CD14-positive monocyte (primary cell): ENCODE results near the gene TTC39A. TPM values are rescaled to one million over a fixed set of nuclear protein-coding genes. Genes with fewer than 3 reads are reported as not detected.
A peak's percentile ranks its signal among the peaks of the same experiment; 100 is the strongest.

Source experiments
- DNase-seq, 3 donors: peaks; one replicate each; pipeline ENCODE4 v3.0.0-alpha.2; 2011 to 2022
- H2AFZ ChIP-seq: 2 replicates; pipeline ENCODE4 v1.6.0; 2012; ENCODE audit warnings: mild to moderate bottlenecking, low read depth, low read length, inconsistent platforms; ENCODE audit not compliant: insufficient read depth, poor library complexity, severe bottlenecking
- H3K27ac ChIP-seq, 2 donors: 1 replicate in 1 of 2; 2 replicates in 1 of 2; pipeline ENCODE4 v1.5.1; 2012 to 2013; ENCODE audit warnings: low read length in 2 of 2, control low read depth in 1 of 2, inconsistent platforms in 1 of 2, low read depth in 1 of 2, mild to moderate bottlenecking in 1 of 2
- H3K27me3 ChIP-seq, 2 donors: one replicate each; pipeline versions ENCODE4 v1.6.0 to v1.6.1; 2011 to 2013; ENCODE audit warnings: low read length in 2 of 2; ENCODE audit not compliant: control insufficient read depth in 2 of 2, insufficient read depth in 2 of 2
- H3K36me3 ChIP-seq, 2 donors: replicated peaks in 1 of 2; 1 replicate in 1 of 2; 2 replicates in 1 of 2; pipeline versions ENCODE4 v1.5.1 to v1.6.1; 2012 to 2013; ENCODE audit warnings: low read length in 2 of 2, control low read depth in 1 of 2, inconsistent platforms in 1 of 2, mild to moderate bottlenecking in 1 of 2; ENCODE audit not compliant: insufficient read depth in 2 of 2, control insufficient read depth in 1 of 2
- H3K4me1 ChIP-seq, 2 donors: 1 replicate in 1 of 2; 2 replicates in 1 of 2; pipeline versions ENCODE4 v1.5.1 to v1.6.1; 2012 to 2013; ENCODE audit warnings: low read length in 2 of 2, control low read depth in 1 of 2, inconsistent platforms in 1 of 2, mild to moderate bottlenecking in 1 of 2, moderate library complexity in 1 of 2; ENCODE audit not compliant: insufficient read depth in 2 of 2, control insufficient read depth in 1 of 2
- H3K4me2 ChIP-seq: replicated peaks from 2 replicates; pipeline ENCODE3; 2012; ENCODE audit warnings: low read length, moderate library complexity, mild to moderate bottlenecking; ENCODE audit not compliant: poor library complexity, severe bottlenecking; ENCODE audit errors: extremely low read depth
- H3K4me3 ChIP-seq, 3 experiments: fragments of 200-600 bp in 1 of 3; sonication (generic) in 1 of 3; replicated peaks in 1 of 3; 1 replicate in 2 of 3; 2 replicates in 1 of 3; pipeline ENCODE4 v1.5.1; 2011 to 2013; ENCODE audit warnings: low read length in 3 of 3, mild to moderate bottlenecking in 3 of 3, control low read depth in 2 of 3, low read depth in 2 of 3, inconsistent platforms in 1 of 3, moderate library complexity in 1 of 3
- H3K79me2 ChIP-seq: 2 replicates; pipeline ENCODE4 v1.6.0; 2012; ENCODE audit warnings: mild to moderate bottlenecking, control low read depth, inconsistent platforms, low read length, moderate library complexity; ENCODE audit not compliant: insufficient read depth
- H3K9ac ChIP-seq: 2 replicates; pipeline ENCODE4 v1.6.0; 2017; ENCODE audit warnings: low read length, mild to moderate bottlenecking; ENCODE audit not compliant: insufficient read depth, poor library complexity, severe bottlenecking
- H3K9me3 ChIP-seq, 2 donors: replicated peaks in 1 of 2; 1 replicate in 1 of 2; 2 replicates in 1 of 2; pipeline versions ENCODE4 v1.5.1 to v1.6.1; 2012 to 2013; ENCODE audit warnings: low read length in 2 of 2, control low read depth in 1 of 2; ENCODE audit not compliant: control insufficient read depth in 1 of 2, insufficient read depth in 1 of 2
- H4K20me1 ChIP-seq: 2 replicates; pipeline ENCODE4 v1.6.0; 2012; ENCODE audit warnings: mild to moderate bottlenecking, low read length, control low read depth, moderate library complexity; ENCODE audit not compliant: insufficient read depth
- H3K27ac Mint-ChIP-seq, 7 donors: one replicate each; pipeline ENCODE4 v1.8.0; 2020; ENCODE audit warnings: mild to moderate bottlenecking in 7 of 7, mixed read lengths in 7 of 7, moderate library complexity in 6 of 7, inconsistent platforms in 2 of 7
- H3K27me3 Mint-ChIP-seq, 3 donors: one replicate each; pipeline ENCODE4 v1.8.0; 2021 to 2022; ENCODE audit warnings: low read depth in 3 of 3, mild to moderate bottlenecking in 3 of 3, mixed read lengths in 3 of 3, moderate library complexity in 3 of 3, inconsistent platforms in 1 of 3
- H3K36me3 Mint-ChIP-seq, 2 donors: one replicate each; pipeline ENCODE4 v1.8.0; 2020; ENCODE audit warnings: mixed read lengths in 2 of 2, inconsistent platforms in 1 of 2, mild to moderate bottlenecking in 1 of 2
- H3K4me1 Mint-ChIP-seq: one replicate; pipeline ENCODE4 v1.8.0; 2020; ENCODE audit warnings: mild to moderate bottlenecking, mixed read lengths
- H3K4me3 Mint-ChIP-seq, 2 donors: one replicate each; pipeline ENCODE4 v1.8.0; 2020; ENCODE audit warnings: mild to moderate bottlenecking in 2 of 2, mixed read lengths in 2 of 2, moderate library complexity in 1 of 2
- H3K9me3 Mint-ChIP-seq, 7 donors: one replicate each; pipeline ENCODE4 v1.8.0; 2020 to 2022; ENCODE audit warnings: mixed read lengths in 7 of 7, mild to moderate bottlenecking in 6 of 7, moderate library complexity in 6 of 7, inconsistent platforms in 2 of 7
- WGBS: methylation state at CpG from one replicate; pipeline ENCODE4 v1.1.5; 2013; ENCODE audit warnings: missing lambda C conversion rate; ENCODE audit not compliant: insufficient coverage; 5-methylcytosine and 5-hydroxymethylcytosine counted together
- intact Hi-C, 2 donors: fragments of 100-400 bp; cut with micrococcal nuclease; formaldehyde crosslinking; loops; one replicate each; pipeline versions ENCODE4 v1.15.0 to v1.15.1; 2023
- polyA plus RNA-seq, 3 donors: library from polyadenylated mRNA; depleted of rRNA in 1 of 3; unstranded in 2 of 3; stranded (reverse) in 1 of 3; fragments of 300-500 nt in 2 of 3; fragments of >200 nt in 1 of 3; fragmentation: Illumina TruSeq in 2 of 3; gene quantifications; 1 replicate in 2 of 3; 2 replicates in 1 of 3; pipeline ENCODE4 v1.2.3, GENCODE V29; 2012 to 2021
- TF ChIP-seq, protein P1 (sequence below): fragments of 200-600 bp; IDR thresholded peaks from one replicate; pipeline ENCODE4 v1.8.0; 2022; ENCODE audit warnings: antibody characterized with exemption, mild to moderate bottlenecking

Gene TTC39A
- polyA plus RNA-seq, 3 donors = 0.16 TPM; not detected in 2

DNA sequence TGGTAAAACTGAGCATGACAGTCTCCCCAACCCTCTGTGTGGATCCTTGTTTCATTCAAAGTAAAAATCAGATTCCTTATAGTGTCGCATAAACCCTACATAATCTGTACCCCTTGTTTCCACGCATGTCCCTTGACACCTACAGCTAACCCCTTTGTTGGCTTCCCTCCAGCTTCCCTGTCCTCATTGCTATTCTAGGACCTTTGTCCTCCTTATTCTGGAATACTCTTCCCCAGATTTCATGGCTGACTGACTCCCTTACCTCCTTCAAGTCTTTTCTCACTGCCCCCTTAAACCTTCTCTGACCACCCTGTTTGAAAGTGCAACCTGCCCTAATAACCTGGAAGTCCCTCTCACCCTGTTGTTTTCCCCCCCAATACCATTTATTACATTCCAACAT lies 90.3 kb downstream of the TTC39A start:
- Histone ChIP-seq H3K9ac (no peak overlapping the region), H3K27me3 (no peaks in the 10 kb centered on the region)

DNA sequence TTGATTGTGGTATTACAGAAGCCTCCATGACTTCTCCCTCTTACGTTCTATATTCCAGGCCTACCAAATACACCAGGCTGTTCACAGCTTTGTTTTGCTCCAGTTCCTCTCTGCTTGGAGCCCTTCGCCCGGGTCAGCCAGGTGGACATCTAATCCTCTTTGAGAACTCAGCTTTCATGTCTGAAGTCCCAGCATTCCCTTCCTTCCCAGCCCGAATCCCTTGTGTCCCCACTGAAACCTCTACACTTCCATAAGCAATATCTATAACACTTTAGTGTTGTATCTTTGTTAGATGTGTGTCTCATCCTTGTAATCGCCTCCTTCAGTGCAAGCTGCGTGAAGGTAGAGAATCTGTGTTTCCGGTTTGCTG lies 92.3 kb downstream of the TTC39A start:
- no peak overlapping the region for H3K27ac Mint-ChIP-seq
- no peaks in the 10 kb centered on the region for H3K27me3 ChIP-seq
- H4K20me1 ChIP-seq = peaks cover 51% of the 10 kb centered on the region
- peaks cover 26 to 37% of the 10 kb centered on the region in 2 donors for H3K4me1 ChIP-seq
- peaks cover 26% of the 10 kb centered on the region for H3K4me1 Mint-ChIP-seq
- WGBS = 66% methylated on average over 3 of the region's 7 CpGs
- H3K27ac ChIP-seq = peak overlapping the region in 1 of 2 donors; percentile 13
- H3K36me3 ChIP-seq = peaks cover 0 to 3% of the 10 kb centered on the region in 2 donors
- peaks cover 0 to 6% (median 0%) of the 10 kb centered on the region in 3 donors for H3K27me3 Mint-ChIP-seq
- peaks cover 0 to 2% (median 0%) of the 10 kb centered on the region in 7 donors for H3K9me3 Mint-ChIP-seq
- no peaks in the 10 kb centered on the region for H3K9me3 ChIP-seq
- intact Hi-C loops = loop anchor here in 1 of 2 donors (5.0 kb wide), 2 partner anchors 34 to 66 kb away; no protein-coding TSS in a partner anchor
- H3K79me2 ChIP-seq = peaks cover 67% of the 10 kb centered on the region
- H3K9ac ChIP-seq = peak overlapping the region; percentile 97
- TF ChIP-seq, protein P1, sequence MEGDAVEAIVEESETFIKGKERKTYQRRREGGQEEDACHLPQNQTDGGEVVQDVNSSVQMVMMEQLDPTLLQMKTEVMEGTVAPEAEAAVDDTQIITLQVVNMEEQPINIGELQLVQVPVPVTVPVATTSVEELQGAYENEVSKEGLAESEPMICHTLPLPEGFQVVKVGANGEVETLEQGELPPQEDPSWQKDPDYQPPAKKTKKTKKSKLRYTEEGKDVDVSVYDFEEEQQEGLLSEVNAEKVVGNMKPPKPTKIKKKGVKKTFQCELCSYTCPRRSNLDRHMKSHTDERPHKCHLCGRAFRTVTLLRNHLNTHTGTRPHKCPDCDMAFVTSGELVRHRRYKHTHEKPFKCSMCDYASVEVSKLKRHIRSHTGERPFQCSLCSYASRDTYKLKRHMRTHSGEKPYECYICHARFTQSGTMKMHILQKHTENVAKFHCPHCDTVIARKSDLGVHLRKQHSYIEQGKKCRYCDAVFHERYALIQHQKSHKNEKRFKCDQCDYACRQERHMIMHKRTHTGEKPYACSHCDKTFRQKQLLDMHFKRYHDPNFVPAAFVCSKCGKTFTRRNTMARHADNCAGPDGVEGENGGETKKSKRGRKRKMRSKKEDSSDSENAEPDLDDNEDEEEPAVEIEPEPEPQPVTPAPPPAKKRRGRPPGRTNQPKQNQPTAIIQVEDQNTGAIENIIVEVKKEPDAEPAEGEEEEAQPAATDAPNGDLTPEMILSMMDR = no peak
- peak overlapping the region in 2 of 3 experiments; percentile 72 to 92 for H3K4me3 ChIP-seq
- peaks cover 16 to 21% of the 10 kb centered on the region in 2 donors for H3K36me3 Mint-ChIP-seq
- DNase-seq = no peak
- no peak overlapping the region for H3K4me3 Mint-ChIP-seq
- peak overlapping the region; percentile 92 for H3K4me2 ChIP-seq
- H2AFZ ChIP-seq = no peak overlapping the region

More for the DNA sequence above, 90.3 kb downstream of the TTC39A start:
- Histone ChIP-seq H2AFZ (no peak overlapping the region), H3K4me3 (no peak overlapping the region), H3K27ac (no peak overlapping the region), H3K4me2 (no peak overlapping the region), H3K36me3 (peaks cover 0 to 10% of the 10 kb centered on the region in 2 donors), H4K20me1 (peaks cover 71% of the 10 kb centered on the region), H3K4me1 (peaks cover 18 to 27% of the 10 kb centered on the region in 2 donors), H3K79me2 (peaks cover 88% of the 10 kb centered on the region), H3K9me3 (no peaks in the 10 kb centered on the region)
- H3K27me3 Mint-ChIP-seq = peaks cover 0 to 6% (median 0%) of the 10 kb centered on the region in 3 donors
- DNase-seq = no peak
- H3K9me3 Mint-ChIP-seq = no peaks in the 10 kb centered on the region
- H3K4me1 Mint-ChIP-seq = peaks cover 15% of the 10 kb centered on the region
- H3K4me3 Mint-ChIP-seq = no peak overlapping the region
- TF ChIP-seq, protein P1 = no peak
- 88% methylated on average over 2 of the region's 2 CpGs for WGBS
- peak overlapping the region in 3 of 7 donors; percentile 18 to 80 (median 58) for H3K27ac Mint-ChIP-seq
- intact Hi-C loops = no loop called here
- peaks cover 25 to 27% of the 10 kb centered on the region in 2 donors for H3K36me3 Mint-ChIP-seq
